ENCODE results near the gene STAM2.

STAM2 gene

DNA sequence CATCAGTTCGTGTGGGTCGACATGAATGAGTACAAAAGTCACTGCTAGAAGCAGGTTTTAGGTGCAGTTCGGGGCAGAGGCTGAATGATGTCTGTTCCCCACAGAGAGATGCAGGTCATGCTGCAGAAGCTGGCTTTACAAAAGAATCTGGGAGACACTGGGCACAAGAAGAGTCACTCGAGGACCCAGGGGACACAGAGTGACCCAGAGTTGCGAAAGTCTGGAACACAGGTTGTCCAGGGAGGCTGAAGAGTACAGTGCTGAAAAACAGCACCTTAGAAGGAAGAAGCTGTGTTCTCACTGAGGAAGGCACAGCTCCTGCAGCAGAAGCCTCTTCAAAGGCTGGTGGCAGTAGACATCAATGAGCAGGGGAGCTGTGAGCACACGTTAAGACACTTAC is 91.5 kb downstream of the STAM2 start:
- no peak for DNase-seq
- TF ChIP-seq, protein P1, sequence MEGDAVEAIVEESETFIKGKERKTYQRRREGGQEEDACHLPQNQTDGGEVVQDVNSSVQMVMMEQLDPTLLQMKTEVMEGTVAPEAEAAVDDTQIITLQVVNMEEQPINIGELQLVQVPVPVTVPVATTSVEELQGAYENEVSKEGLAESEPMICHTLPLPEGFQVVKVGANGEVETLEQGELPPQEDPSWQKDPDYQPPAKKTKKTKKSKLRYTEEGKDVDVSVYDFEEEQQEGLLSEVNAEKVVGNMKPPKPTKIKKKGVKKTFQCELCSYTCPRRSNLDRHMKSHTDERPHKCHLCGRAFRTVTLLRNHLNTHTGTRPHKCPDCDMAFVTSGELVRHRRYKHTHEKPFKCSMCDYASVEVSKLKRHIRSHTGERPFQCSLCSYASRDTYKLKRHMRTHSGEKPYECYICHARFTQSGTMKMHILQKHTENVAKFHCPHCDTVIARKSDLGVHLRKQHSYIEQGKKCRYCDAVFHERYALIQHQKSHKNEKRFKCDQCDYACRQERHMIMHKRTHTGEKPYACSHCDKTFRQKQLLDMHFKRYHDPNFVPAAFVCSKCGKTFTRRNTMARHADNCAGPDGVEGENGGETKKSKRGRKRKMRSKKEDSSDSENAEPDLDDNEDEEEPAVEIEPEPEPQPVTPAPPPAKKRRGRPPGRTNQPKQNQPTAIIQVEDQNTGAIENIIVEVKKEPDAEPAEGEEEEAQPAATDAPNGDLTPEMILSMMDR (IDR thresholded peaks at IDR 0.05; ENCODE audit: low read depth, low read length): no peak
- Histone ChIP-seq H3K9me3 (ENCODE audit: severe bottlenecking) (no peaks in the 10 kb centered on the region), H3K27ac (no peak overlapping the region), H3K4me3 (ENCODE audit: low read depth, low read length) (no peak overlapping the region), H3K27me3 (ENCODE audit: insufficient read depth, low read depth, severe bottlenecking) (no peaks in the 10 kb centered on the region), H3K36me3 (no peaks in the 10 kb centered on the region)

DNA sequence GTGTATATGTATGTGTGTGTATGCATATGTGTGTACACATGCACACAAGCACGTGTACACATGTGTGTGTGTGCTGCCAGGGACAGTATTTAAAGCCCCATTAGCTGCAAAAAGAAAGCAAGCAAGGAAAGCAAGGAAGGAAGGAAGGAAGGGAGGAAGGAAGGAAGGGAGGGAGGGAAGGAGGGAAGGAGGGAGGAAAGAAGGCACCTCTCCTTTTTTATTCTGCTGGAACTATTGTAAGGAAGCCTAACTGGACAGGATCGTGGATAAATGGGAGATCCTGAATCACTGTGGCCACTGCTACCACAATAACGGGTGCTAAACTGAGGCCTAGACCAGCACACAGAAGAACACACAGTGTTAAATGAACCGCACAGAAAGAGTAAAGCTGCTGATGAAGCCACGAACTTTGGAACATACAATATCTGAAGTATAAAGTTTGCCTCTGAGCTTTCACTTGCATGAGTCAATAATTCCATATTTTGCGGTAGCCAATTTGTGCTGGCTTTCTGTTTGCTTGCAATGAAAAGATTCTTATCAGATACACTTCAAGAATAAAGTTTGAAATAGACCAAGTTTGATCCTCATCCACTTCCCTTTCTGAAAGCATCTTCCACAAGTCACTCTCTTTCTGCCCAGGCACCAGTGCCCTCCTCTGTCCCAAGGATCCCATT is 92.2 kb downstream of the STAM2 start:
- no peaks in the 10 kb centered on the region for H3K27me3 ChIP-seq (ENCODE audit: insufficient read depth, low read depth, severe bottlenecking)
- no peaks in the 10 kb centered on the region for H3K9me3 ChIP-seq (ENCODE audit: severe bottlenecking)
- H3K27ac ChIP-seq: no peak overlapping the region
- H3K36me3 ChIP-seq: no peaks in the 10 kb centered on the region
- H3K4me3 ChIP-seq (ENCODE audit: low read depth, low read length): no peak overlapping the region
- TF ChIP-seq, protein P1 (IDR thresholded peaks at IDR 0.05; ENCODE audit: low read depth, low read length): no peak
- DNase-seq: no peak

DNA sequence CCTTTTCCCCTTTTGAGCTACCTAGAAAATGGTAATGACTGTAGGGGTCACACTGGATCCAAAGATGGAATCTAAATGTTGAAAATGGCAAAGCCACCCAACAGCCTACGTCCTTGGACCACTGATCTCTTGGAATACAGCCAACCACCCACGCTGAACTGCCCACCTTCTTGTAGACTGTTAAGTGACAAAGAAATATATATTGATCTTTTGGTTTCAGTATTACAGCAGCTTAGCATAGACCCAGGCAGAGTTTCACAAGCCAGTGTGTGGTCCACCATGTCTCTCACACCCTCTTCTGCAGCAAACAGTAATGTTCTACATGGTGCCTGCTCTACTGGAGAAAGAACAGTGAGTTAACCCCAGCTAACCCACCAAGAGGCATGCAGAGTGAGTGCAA is 96.9 kb downstream of the STAM2 start:
- no peaks in the 10 kb centered on the region for H3K36me3 ChIP-seq
- no peaks in the 10 kb centered on the region for H3K9me3 ChIP-seq (ENCODE audit: severe bottlenecking)
- H3K4me3 ChIP-seq (ENCODE audit: low read depth, low read length): no peak overlapping the region
- no peaks in the 10 kb centered on the region for H3K27me3 ChIP-seq (ENCODE audit: insufficient read depth, low read depth, severe bottlenecking)
- no peak for DNase-seq
- TF ChIP-seq, protein P1 (IDR thresholded peaks at IDR 0.05; ENCODE audit: low read depth, low read length): no peak
- no peak overlapping the region for H3K27ac ChIP-seq

DNA sequence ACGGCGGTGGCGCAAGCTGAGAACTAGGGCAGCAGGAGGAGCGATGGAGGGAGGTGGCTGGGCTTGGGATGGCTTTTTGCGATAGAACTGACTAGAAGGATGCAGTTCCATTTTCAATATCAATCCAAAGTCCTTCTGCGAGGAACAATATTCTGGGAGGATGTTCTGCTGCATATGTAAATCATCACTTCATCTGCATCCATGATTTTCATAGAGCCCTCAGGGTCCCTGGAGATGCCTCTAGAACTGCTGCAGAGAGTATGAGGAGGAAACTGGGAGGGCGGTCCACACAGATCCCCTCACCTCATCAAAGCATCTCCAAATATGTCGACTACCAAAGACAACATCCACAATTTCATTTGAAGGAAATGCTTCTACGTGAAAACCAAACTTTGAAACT is 97.5 kb downstream of the STAM2 start:
- H3K27ac ChIP-seq: no peak overlapping the region
- TF ChIP-seq, protein P1 (IDR thresholded peaks at IDR 0.05; ENCODE audit: low read depth, low read length): no peak
- no peak for DNase-seq
- H3K9me3 ChIP-seq (ENCODE audit: severe bottlenecking): no peaks in the 10 kb centered on the region
- H3K36me3 ChIP-seq: no peaks in the 10 kb centered on the region
- no peaks in the 10 kb centered on the region for H3K27me3 ChIP-seq (ENCODE audit: insufficient read depth, low read depth, severe bottlenecking)
- no peak overlapping the region for H3K4me3 ChIP-seq (ENCODE audit: low read depth, low read length)

GRCh38 chr2:152075461-152076050 is 100.0 kb downstream of the STAM2 start:
- H3K36me3 ChIP-seq: no peaks in the 10 kb centered on the region
- H3K27me3 ChIP-seq (ENCODE audit: insufficient read depth, low read depth, severe bottlenecking): no peaks in the 10 kb centered on the region
- no peak overlapping the region for H3K27ac ChIP-seq
- no peak for DNase-seq
- no peaks in the 10 kb centered on the region for H3K9me3 ChIP-seq (ENCODE audit: severe bottlenecking)
- no peak overlapping the region for H3K4me3 ChIP-seq (ENCODE audit: low read depth, low read length)
- TF ChIP-seq, protein P1 (IDR thresholded peaks at IDR 0.05; ENCODE audit: low read depth, low read length): no peak

GRCh38 chr2:152072011-152072410 is 103.6 kb downstream of the STAM2 start:
- Histone ChIP-seq H3K27ac (no peak overlapping the region), H3K9me3 (ENCODE audit: severe bottlenecking) (no peaks in the 10 kb centered on the region), H3K4me3 (ENCODE audit: low read depth, low read length) (no peak overlapping the region), H3K27me3 (ENCODE audit: insufficient read depth, low read depth, severe bottlenecking) (no peaks in the 10 kb centered on the region), H3K36me3 (no peaks in the 10 kb centered on the region)
- TF ChIP-seq, protein P1 (IDR thresholded peaks at IDR 0.05; ENCODE audit: low read depth, low read length): no peak
- DNase-seq: no peak

Data from WERI-Rb-1 (cell line).